Retinal pigment epithelial cell (primary cell): ENCODE results near the gene NYAP2.

Experiments
- DNase-seq: peaks from one replicate; pipeline ENCODE4 v3.0.0-alpha.2; 2010; ENCODE audit warnings: low read depth
- H3K4me3 ChIP-seq: 2 replicates; pipeline ENCODE4 v1.5.1; 2011; ENCODE audit warnings: mild to moderate bottlenecking, low read length, control low read depth, moderate library complexity
- TF ChIP-seq, protein P1 (sequence below): conservative IDR thresholded peaks from 2 replicates; pipeline ENCODE4 v1.5.1; 2011; ENCODE audit warnings: low read depth, low read length, control low read depth, inconsistent platforms

The NYAP2 gene

DNA sequence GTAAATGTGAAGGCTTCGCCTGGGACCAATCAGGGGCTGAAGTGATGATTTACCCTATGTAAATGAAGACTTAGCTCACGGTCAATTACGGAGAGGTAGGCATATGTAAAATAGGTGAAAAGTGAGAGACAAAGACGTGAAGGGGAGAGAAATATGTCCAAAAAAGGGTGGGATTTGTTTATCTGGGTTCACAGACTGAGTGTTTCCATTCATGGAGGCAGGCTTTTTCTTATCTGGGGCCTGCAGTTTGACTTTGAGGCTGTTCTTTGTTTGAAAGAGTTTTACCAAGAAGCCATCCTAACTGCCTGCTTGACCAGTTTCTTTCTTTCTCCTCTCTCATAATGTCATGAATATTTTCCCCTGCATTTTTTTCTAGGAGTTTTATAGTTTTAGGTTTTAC is 202.7 kb downstream of the NYAP2 start:
- H3K4me3 ChIP-seq, result no peak overlapping the region
- DNase-seq, result no peak
- TF ChIP-seq, protein P1, sequence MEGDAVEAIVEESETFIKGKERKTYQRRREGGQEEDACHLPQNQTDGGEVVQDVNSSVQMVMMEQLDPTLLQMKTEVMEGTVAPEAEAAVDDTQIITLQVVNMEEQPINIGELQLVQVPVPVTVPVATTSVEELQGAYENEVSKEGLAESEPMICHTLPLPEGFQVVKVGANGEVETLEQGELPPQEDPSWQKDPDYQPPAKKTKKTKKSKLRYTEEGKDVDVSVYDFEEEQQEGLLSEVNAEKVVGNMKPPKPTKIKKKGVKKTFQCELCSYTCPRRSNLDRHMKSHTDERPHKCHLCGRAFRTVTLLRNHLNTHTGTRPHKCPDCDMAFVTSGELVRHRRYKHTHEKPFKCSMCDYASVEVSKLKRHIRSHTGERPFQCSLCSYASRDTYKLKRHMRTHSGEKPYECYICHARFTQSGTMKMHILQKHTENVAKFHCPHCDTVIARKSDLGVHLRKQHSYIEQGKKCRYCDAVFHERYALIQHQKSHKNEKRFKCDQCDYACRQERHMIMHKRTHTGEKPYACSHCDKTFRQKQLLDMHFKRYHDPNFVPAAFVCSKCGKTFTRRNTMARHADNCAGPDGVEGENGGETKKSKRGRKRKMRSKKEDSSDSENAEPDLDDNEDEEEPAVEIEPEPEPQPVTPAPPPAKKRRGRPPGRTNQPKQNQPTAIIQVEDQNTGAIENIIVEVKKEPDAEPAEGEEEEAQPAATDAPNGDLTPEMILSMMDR, result no peak

DNA sequence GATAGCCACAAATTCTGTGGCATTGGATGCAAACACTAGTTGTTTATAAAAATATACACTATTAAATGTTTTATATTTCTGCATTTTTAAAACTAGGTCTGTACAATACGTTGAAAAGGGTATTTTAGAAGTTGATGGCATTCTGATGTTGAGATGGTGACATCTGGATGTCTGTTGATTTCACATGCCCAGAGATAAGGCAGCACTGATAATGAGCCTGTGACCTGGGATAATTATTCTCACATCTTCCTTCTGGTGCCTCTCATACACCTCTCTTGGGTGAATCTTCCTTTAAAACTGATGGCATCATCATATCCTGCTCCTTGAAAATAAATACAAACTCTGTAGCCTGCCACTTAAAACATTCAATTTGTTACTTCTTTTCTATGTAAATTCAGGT is 208.6 kb downstream of the NYAP2 start:
- TF ChIP-seq, protein P1, result no peak
- H3K4me3 ChIP-seq, result no peak overlapping the region
- no peak for DNase-seq

DNA sequence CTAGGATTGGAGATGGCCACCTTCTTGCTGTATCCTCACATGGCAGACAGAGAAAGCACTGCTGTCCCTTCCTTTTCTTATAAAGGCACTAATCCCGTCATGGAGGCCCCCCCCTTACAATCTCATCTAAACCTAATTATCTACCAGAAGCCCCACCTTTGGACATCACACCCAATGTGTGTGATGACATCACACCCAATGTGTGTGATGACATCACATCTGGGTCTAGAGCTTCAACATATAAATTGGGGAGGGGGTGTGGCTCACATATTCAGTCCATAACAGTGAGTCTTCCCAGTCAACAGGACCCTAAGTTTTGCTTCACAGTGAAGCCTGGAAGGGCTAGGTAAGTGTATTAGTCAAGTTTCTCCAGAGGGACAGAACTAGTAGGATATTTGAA is 213.1 kb downstream of the NYAP2 start:
- no peak for DNase-seq
- no peak overlapping the region for H3K4me3 ChIP-seq
- TF ChIP-seq, protein P1, result no peak

DNA sequence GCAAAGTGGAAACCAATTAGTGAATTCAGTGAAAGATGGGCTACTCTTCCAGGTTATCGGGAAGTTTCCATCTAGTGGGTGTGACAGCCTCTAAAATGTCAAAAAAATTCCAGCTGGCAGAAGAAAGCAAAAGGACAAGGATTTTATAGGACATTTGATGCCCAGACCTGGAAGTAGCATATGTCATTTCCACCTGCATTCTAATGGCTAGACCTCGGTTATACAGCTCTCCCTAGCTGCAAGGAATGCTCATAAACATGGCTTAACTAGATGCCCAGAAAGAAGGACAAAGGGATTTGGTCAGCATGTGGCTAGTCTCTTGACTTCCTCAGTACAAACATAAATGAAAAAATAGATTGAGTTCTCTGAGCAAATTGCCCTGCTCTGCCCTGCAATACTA is 215.4 kb downstream of the NYAP2 start:
- TF ChIP-seq, protein P1, result no peak
- no peak for DNase-seq

DNA sequence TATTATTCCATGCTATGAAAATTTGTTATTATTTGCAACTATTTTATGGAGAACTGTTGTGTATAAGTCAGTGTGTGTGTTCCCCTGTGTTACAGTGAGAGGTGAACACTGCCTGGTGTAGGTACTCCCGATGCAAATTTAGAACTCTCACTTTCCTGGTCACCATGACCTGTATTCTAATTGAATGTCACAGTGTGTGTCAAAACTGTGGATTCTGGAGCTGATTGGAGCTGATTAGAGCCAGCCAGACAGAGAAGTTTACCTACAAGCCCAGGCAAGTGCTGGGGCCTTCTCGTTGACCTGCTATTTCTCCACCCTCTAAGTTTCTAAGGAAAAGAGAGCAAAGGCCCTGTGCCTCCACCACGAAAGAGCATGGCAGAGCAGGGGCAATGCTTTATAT is 216.0 kb downstream of the NYAP2 start:
- TF ChIP-seq, protein P1, result no peak
- no peak for DNase-seq
- no peak overlapping the region for H3K4me3 ChIP-seq

More for the DNA sequence above, 215.4 kb downstream of the NYAP2 start:
- H3K4me3 ChIP-seq, result no peak overlapping the region

DNA sequence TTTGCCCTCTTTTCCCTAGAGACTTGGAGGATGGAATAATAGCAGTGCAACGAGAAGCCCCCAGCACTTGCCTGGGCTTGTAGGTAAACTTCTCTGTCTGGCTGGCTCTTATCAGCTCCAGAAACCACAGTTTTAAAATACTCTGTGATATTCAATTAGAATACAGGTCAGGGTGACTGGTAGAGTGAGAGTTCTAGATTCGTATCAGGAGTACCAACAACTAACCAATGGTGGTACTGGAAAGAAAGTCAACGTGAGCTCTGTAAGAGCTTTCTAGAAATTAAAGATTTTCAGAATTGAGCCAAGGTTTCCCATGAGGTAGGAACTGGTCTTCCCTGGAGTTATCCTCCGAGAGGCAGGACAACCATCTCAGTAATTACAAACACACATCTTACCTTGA is 216.9 kb downstream of the NYAP2 start:
- no peak for DNase-seq
- TF ChIP-seq, protein P1, result no peak
- no peak overlapping the region for H3K4me3 ChIP-seq

DNA sequence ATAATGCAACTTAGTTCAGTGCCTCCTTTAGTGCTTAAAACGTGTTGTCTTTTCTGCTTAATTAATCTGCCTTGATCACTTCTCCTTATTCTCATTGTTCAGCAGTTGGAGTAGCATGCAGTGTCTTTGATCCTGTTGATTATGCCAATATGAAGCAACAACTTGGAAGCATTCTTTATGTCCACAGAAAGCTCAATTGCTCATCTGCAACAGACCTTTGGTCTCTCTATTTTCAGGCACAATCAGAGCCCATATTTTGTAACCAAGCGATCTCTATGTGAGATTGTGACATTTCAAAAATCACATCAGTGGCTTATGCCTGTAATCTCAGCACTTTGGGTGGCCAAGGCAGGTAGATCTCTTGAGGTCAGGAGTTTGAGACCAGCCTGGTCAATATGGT is 217.3 kb downstream of the NYAP2 start:
- TF ChIP-seq, protein P1, result no peak
- DNase-seq, result no peak
- H3K4me3 ChIP-seq, result no peak overlapping the region
